Measurements from ENCODE around the gene UQCRHL. TPM values are rescaled to one million over a fixed set of nuclear protein-coding genes. Genes with fewer than 3 reads are reported as not detected.

UQCRHL gene
- total and polyA plus RNA-seq, 11 donors, result 2.0 to 9.8 (median 4.2) TPM

- H3K9me3 ChIP-seq, result no peaks in the 10 kb centered on the region
- H3K36me3 ChIP-seq, result peaks cover 0 to 10% (median 0%) of the 10 kb centered on the region in 9 donors
- intact Hi-C loops (cut with DNase I), result no loop called here
- 31 to 38% (median 33%) methylated on average over 8 of the region's 8 CpGs for WGBS, 4 donors
- peaks cover 0 to 87% (median 44%) of the 10 kb centered on the region in 12 donors for H3K4me1 ChIP-seq
- TF ChIP-seq CTCF (IDR thresholded peaks at IDR 0.05), result no peak
- no peak for TF ChIP-seq POLR2A (IDR thresholded peaks at IDR 0.05)
- H3K4me3 ChIP-seq, result peak overlapping the region in 8 of 12 donors; percentile 12 to 95 (median 72)
- DNase-seq (peak in 1 of 5 donors; percentile 70), ATAC-seq (peak; percentile 43 to 72 (median 62))
- H3K27ac ChIP-seq, result peak overlapping the region; percentile 66 to 87 (median 82)
- H3K27me3 ChIP-seq, result peaks cover 0 to 48% (median 3%) of the 10 kb centered on the region in 9 donors
Observed at GRCh38 chr1:15761366-15762128, 45.9 kb downstream of the UQCRHL start.

- peaks cover 0 to 85% (median 44%) of the 10 kb centered on the region in 12 donors for H3K4me1 ChIP-seq
- peak; percentile 24 to 50 (median 39) for ATAC-seq
- H3K27ac ChIP-seq, result peak overlapping the region; percentile 66 to 87 (median 82)
- WGBS, 4 donors, result 4 to 12% (median 8%) methylated on average over 8 to 12 of the region's 12 CpGs
- TF ChIP-seq CTCF (IDR thresholded peaks at IDR 0.05), result no peak
- no peak for TF ChIP-seq POLR2A (IDR thresholded peaks at IDR 0.05)
- intact Hi-C loops (cut with DNase I), result no loop called here
- peaks cover 0 to 7% (median 0%) of the 10 kb centered on the region in 9 donors for H3K36me3 ChIP-seq
- peaks cover 0 to 54% (median 3%) of the 10 kb centered on the region in 9 donors for H3K27me3 ChIP-seq
- no peaks in the 10 kb centered on the region for H3K9me3 ChIP-seq
- DNase-seq, result peak in 4 of 5 donors; percentile 48 to 84 (median 74)
- peak overlapping the region in 9 of 12 donors; percentile 12 to 95 (median 71) for H3K4me3 ChIP-seq
Observed at GRCh38 chr1:15760520-15761211, 46.8 kb downstream of the UQCRHL start.

- H3K27me3 ChIP-seq, result peaks cover 0 to 56% (median 3%) of the 10 kb centered on the region in 9 donors
- DNase-seq (no peak), ATAC-seq (peak in 3 of 4 donors; percentile 5 to 6 (median 5))
- peak overlapping the region; percentile 65 to 87 (median 82) for H3K27ac ChIP-seq
- no peaks in the 10 kb centered on the region for H3K36me3 ChIP-seq
- intact Hi-C loops (cut with DNase I), result loop anchor here in 2 of 10 donors (2.0 to 10.0 kb wide), 2 partner anchors 20 to 164 kb away; no protein-coding TSS in a partner anchor
- TF ChIP-seq POLR2A (IDR thresholded peaks at IDR 0.05) (no peak), CTCF (IDR thresholded peaks at IDR 0.05) (no peak)
- H3K4me1 ChIP-seq, result peaks cover 0 to 69% (median 42%) of the 10 kb centered on the region in 12 donors
- WGBS, 4 donors, result 2 to 4% (median 2%) methylated on average over 9 to 58 of the region's 58 CpGs
- H3K4me3 ChIP-seq, result peak overlapping the region; percentile 66 to 95 (median 72)
- no peaks in the 10 kb centered on the region for H3K9me3 ChIP-seq
Observed at GRCh38 chr1:15758953-15759661, 48.3 kb downstream of the UQCRHL start.

Data from heart left ventricle (tissue), 16 donors.